NK-92 treated with Interleukin-12 subunit alpha and Interleukin-12 subunit beta, amount 100 ng/mL, for 24 hours (cell line): Measurements from ENCODE around the gene BTBD9.

Source experiments
- DNase-seq: peaks from one replicate; lab custom pipeline; 2025; lab: John Stamatoyannopoulos, UW

Gene BTBD9

GRCh38 chr6:38481211-38481836 lies 158.4 kb downstream of the BTBD9 start:
- DNase-seq = no peak

- DNase-seq = no peak
These were observed 159.7 kb downstream of the BTBD9 start for GRCh38 chr6:38480036-38480435.

GRCh38 chr6:38479331-38479730 lies 160.4 kb downstream of the BTBD9 start:
- DNase-seq = no peak

GRCh38 chr6:38477680-38478260 lies 162.0 kb downstream of the BTBD9 start:
- DNase-seq = no peak

GRCh38 chr6:38476888-38477287 lies 162.8 kb downstream of the BTBD9 start:
- DNase-seq = no peak

GRCh38 chr6:38476141-38476540 lies 163.6 kb downstream of the BTBD9 start:
- DNase-seq = no peak

GRCh38 chr6:38470548-38470947 lies 169.2 kb downstream of the BTBD9 start:
- DNase-seq = no peak

GRCh38 chr6:38467566-38467965 lies 172.2 kb downstream of the BTBD9 start:
- DNase-seq = no peak

GRCh38 chr6:38460186-38460585 lies 179.5 kb downstream of the BTBD9 start:
- DNase-seq = no peak

- DNase-seq = no peak
These were observed 180.4 kb downstream of the BTBD9 start for GRCh38 chr6:38459291-38459690.

- DNase-seq = no peak
These were observed 185.9 kb downstream of the BTBD9 start for GRCh38 chr6:38453861-38454260.

GRCh38 chr6:38452816-38453660 lies 186.7 kb downstream of the BTBD9 start:
- no peak for DNase-seq

GRCh38 chr6:38450717-38451116 lies 189.0 kb downstream of the BTBD9 start:
- DNase-seq = no peak

- DNase-seq = no peak
These were observed 193.8 kb downstream of the BTBD9 start for GRCh38 chr6:38445925-38446324.

GRCh38 chr6:38445336-38445735 lies 194.4 kb downstream of the BTBD9 start:
- no peak for DNase-seq

GRCh38 chr6:38443352-38444144 lies 196.2 kb downstream of the BTBD9 start:
- no peak for DNase-seq

GRCh38 chr6:38438097-38438496 lies 201.6 kb downstream of the BTBD9 start:
- DNase-seq = no peak

- DNase-seq = no peak
These were observed 202.8 kb downstream of the BTBD9 start for GRCh38 chr6:38436726-38437465.

- no peak for DNase-seq
These were observed 204.4 kb downstream of the BTBD9 start for GRCh38 chr6:38435330-38435729.

- no peak for DNase-seq
These were observed 205.7 kb downstream of the BTBD9 start for GRCh38 chr6:38434051-38434450.

GRCh38 chr6:38432479-38432878 lies 207.2 kb downstream of the BTBD9 start:
- no peak for DNase-seq

- DNase-seq = no peak
These were observed 207.7 kb downstream of the BTBD9 start for GRCh38 chr6:38432079-38432478.
